T-helper 9 cell (primary cell): ENCODE data around the gene AZIN2.
"Not testable (repeated sequence)": the region's sequence is repeated elsewhere in the genome, so short reads cannot be mapped to it uniquely, and the experiment has no call there.

Source experiments
- DNase-seq: peaks from one replicate; pipeline ENCODE4 v3.0.0-alpha.2; 2020
- total RNA-seq, 2 donors: gene quantifications; one replicate each; lab custom pipeline; 2026; lab: John Stamatoyannopoulos, UW

Gene AZIN2
- total RNA-seq: 9.1 to 9.9 reads per million in 2 donors

- DNase-seq: peak; percentile 99
Measured at GRCh38 chr1:33080885-33081553, at the start of gene AZIN2. AZIN2 (plus strand) TSS chr1:33081153; CDS start chr1:33082250, 1,097 bp downstream.

GRCh38 chr1:33031506-33031905, 49.4 kb upstream of the AZIN2 start:
- no peak for DNase-seq

- no peak for DNase-seq
Measured at GRCh38 chr1:33032126-33032869, 48.7 kb upstream of the AZIN2 start.

GRCh38 chr1:33036051-33036525, 44.9 kb upstream of the AZIN2 start:
- no peak for DNase-seq

GRCh38 chr1:33036526-33037503, 44.1 kb upstream of the AZIN2 start, which contains the start of gene AK2:
AK2 (minus strand) TSS chr1:33036883; CDS start chr1:33036828, 55 bp downstream.
- DNase-seq: peak; percentile 76

GRCh38 chr1:33039840-33040239, 41.1 kb upstream of the AZIN2 start:
- no peak for DNase-seq

- DNase-seq: no peak
Measured at GRCh38 chr1:33041026-33041425, 39.9 kb upstream of the AZIN2 start.

GRCh38 chr1:33042831-33043230, 38.1 kb upstream of the AZIN2 start:
- DNase-seq: no peak

GRCh38 chr1:33043267-33044092, 37.5 kb upstream of the AZIN2 start:
- DNase-seq: no peak

GRCh38 chr1:33045246-33045645, 35.7 kb upstream of the AZIN2 start:
- DNase-seq: no peak

- no peak for DNase-seq
Measured at GRCh38 chr1:33045814-33046213, 35.1 kb upstream of the AZIN2 start.

GRCh38 chr1:33046234-33046633, 34.7 kb upstream of the AZIN2 start:
- DNase-seq: not testable (repeated sequence)

- no peak for DNase-seq
Measured at GRCh38 chr1:33047290-33047689, 33.7 kb upstream of the AZIN2 start.

GRCh38 chr1:33047839-33048305, 33.1 kb upstream of the AZIN2 start:
- no peak for DNase-seq

- no peak for DNase-seq
Measured at GRCh38 chr1:33048426-33048825, 32.5 kb upstream of the AZIN2 start.

GRCh38 chr1:33049371-33049770, 31.6 kb upstream of the AZIN2 start:
- no peak for DNase-seq

- DNase-seq: no peak
Measured at GRCh38 chr1:33050221-33051076, 30.5 kb upstream of the AZIN2 start.

GRCh38 chr1:33055210-33056008, 25.5 kb upstream of the AZIN2 start:
- no peak for DNase-seq

GRCh38 chr1:33056426-33056825, 24.5 kb upstream of the AZIN2 start:
- no peak for DNase-seq

GRCh38 chr1:33057095-33057494, 23.9 kb upstream of the AZIN2 start:
- no peak for DNase-seq
